ENCODE measurements around the gene DNAJC5.
"Not testable (repeated sequence)": the region's sequence is repeated elsewhere in the genome, so short reads cannot be mapped to it uniquely, and the experiment has no call there.

The DNAJC5 gene

DNA sequence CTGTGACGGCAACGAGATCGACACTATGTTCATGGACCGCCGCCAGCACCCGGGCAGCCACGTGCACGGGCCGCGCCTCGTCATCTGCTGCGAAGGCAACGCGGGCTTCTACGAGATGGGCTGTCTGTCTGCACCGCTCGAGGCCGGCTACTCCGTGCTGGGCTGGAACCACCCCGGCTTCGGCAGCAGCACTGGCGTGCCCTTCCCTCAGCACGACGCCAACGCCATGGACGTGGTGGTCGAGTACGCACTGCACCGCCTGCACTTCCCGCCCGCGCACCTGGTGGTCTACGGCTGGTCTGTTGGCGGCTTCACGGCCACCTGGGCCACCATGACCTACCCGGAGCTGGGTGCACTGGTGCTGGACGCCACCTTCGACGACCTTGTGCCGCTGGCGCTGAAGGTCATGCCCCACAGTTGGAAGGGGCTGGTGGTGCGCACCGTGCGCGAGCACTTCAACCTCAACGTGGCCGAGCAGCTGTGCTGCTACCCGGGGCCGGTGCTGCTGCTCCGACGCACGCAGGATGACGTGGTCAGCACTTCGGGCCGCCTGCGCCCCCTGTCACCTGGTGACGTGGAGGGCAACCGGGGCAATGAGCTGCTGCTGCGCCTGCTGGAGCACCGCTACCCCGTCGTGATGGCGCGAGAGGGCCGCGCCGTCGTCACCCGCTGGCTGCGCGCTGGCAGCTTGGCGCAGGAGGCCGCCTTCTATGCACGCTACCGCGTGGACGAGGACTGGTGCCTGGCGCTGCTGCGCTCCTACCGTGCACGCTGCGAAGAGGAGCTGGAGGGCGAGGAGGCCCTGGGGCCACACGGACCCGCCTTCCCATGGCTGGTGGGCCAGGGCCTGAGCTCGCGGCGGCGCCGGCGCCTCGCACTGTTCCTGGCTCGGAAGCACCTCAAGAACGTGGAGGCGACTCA lies 32.7 kb upstream of the DNAJC5 start:
- DNase-seq, result no peak

DNA sequence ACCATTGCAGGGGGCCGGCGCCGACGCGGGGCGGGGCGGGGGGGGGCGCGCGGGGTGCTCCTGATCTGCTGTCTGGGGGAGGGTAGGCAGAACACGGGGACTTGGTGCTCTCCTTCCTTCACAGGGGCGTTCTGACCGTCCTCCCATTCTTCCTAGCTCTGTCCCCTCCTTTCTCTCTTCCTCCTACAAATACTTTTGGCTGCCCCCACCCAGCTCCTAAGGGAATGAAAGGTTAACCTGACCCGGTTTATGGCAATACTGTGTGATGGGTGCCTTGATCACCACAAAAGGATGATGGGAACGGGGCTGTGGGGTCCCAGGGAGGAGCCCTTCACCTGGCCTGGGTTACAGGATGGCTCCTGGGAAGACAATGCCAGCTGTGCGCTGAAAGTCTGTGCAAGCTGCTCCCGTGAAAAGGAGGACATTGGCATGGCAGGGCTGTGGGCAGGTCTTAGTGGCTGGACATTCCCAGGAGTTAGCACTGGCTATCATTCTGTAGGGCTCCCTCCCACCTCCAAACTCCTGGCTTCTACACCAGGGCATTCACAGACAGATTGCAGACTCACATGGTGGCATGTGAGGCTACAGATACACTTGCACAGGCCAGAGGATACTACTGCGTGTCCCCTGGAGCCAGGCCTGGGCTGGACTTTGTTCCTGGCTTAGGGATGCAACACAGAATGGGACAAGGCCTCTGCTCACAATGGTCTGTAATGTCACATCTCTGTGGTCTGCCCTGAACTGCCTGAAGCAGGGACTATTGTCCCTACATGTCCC lies 31.7 kb upstream of the DNAJC5 start:
- DNase-seq, result no peak

DNA sequence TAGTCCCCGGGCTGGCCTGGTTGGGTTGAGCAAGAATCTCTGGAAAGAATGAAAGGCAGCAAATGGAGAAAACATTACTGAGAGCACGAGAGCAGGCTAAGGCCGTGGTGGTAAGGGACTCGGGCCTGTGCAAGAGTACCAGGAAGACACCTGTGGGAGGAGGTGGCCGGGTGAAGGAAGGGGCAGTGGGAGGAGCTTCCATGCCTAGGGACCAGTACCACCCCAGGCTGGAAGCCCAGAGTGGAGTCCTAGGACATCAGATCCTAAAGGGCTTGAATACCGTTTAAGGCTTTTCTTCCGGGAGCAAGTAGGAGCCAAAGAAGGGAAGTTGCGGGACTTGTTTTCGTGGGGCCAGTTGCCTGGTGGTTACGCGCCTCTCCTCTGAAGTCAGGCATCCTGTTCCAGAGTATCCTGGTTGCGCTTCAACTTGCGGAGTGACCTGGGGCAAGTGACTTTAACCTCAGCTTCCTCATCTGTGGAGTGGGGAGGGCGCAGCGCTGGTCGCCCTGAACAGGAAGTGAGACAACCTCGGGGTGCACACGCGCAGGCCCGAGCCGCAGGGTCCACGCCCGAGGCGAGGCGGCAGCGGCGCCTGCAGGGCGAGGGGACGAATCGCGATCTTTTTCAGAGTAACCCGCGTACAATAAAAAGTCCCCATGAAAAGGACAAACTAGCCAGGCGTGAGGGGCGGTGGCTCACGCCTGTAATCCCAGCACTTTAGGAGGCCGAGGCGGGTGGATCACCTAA lies 31.0 kb upstream of the DNAJC5 start:
- DNase-seq, result peak; percentile 75

DNA sequence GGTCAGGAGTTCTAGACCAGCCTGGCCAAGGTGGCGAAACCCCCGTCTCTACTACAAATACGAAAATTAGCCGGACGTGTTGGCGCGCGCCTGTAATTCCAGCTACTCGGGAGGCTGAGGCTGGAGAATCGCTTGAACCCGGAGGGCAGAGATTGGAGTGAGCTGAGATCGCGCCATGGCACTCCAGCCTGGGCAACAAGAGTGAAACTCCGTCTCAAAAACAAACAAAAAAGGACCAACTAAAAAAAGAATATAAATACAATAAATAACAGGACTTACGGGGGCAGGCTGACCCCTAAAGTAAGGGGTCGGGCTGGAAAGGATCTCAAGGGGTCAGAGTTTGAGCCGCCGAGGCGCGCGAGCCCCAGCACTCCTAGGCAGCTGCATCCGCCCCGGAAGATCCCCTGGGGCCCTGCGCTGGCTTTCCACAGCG lies 30.4 kb upstream of the DNAJC5 start:
- no peak for DNase-seq

DNA sequence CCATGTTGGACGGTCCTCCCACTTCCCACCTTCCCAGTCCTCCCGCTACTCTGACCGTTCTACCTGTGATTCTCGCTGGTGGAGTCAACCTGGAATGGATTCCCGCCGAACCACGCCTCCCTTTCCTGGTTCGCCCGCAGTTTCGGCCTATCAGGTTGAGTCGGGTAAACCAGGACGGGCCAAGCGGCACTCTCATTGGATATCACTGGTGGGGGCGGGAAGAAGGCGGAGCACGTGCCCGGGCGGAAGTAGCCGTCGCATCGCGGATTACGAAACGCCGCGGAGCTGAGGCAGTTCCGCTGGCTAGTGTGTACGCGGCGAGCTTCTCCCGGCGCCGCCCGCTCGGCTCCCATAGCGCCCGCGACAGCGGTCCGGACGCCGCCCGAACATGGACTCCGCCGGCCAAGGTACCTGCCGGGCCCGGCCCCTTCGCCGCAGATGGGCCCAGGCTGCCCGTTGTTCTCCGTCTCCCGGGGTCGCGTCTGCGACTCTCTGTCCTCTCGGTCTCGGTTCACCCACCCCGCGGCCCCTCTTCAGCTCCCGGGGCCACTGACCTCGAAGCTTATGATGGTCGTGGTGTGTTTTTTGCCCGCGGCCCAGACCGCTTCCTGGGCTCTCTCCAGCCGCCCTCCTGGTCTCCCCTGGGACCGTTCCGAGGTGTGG lies 29.8 kb upstream of the DNAJC5 start, which contains the start of gene TPD52L2:
Gene TPD52L2, plus strand, starts transcription at position 293 of the 663 bp plus-strand sequence. Its CDS starts 96 bp downstream, at position 389.
- peak; percentile 99 for DNase-seq

DNA sequence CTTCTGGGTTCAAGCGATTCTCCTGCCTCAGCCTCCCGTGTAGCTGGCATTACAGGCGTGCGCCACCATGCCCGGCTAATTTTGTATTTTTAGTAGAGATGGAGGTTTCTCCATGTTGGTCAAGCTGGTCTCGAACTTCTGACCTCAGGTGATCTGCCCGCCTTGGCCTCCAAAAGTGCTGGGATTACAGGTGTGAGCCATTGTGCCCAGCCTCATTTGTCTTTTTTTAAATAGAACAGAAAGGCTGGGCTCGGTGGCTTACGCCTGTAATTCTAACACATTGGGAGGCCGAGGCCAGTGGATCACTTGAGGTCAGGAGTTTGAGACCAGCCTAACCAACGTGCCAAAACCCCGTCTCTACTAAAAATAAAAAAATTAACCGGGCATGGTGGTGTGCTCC lies 27.9 kb upstream of the DNAJC5 start:
- DNase-seq, result not testable (repeated sequence)

DNA sequence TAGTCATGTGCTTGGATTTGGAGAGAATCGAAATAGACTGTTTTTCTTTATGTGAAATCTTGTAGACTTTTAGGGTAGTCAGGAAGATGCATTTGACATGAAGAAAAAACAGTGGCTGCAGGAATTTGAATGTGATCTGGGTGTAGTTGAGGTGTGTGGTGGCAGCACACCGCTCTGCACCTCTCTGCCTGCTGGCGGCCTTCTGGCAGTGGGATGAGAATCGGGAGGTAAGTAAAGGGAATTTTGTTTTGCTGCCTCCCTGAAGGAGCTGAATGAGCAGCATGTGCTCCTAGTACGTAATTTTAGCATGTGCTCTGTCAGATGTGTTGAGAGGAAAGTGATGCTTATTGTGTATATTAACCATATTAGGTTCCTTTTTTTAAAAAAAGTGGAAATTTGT lies 26.7 kb upstream of the DNAJC5 start:
- no peak for DNase-seq

GRCh38 chr20:63873477-63873971 lies 21.4 kb upstream of the DNAJC5 start:
- DNase-seq, result no peak

- not testable (repeated sequence) for DNase-seq
These were observed 20.7 kb upstream of the DNAJC5 start for GRCh38 chr20:63874241-63874640.

GRCh38 chr20:63876489-63877036 lies 18.4 kb upstream of the DNAJC5 start:
- no peak for DNase-seq

- no peak for DNase-seq
These were observed 17.0 kb upstream of the DNAJC5 start for GRCh38 chr20:63877755-63878470.

DNA sequence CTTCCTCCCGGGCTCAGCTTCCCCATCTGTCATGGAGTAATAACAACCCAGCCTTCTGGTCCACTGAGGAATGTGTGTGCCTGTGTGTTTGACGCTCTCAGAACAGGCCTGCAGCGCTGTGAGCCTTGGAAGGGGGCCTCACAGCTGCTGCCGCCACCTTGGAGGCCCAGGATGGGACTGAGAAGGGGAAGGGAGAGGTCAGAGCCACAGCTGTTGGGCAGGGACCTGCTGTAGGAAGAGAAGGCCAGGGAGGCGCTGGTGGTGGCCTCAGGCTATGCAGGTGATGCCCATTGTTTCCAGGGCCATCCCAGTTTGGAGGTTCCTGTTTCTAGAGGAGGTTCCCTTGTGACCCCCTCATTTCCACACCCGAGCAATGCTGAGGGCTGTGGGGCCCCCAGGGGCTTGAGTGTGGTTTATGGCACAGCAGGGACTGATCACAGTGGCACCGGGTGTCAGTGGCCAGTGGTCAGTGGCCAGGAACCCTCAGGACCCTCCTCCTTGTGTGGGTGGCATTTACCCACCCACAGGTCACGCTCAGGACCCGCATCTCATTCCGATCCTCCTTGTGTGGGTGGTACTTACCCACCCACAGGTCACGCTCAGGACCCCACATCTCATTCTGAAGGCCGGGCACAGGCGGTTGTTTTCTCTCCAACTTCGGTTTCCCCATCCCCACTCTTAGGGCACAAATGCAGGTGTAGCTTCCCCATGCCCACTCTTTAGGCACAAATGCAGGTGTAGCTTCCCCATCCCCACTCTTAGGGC lies 15.8 kb upstream of the DNAJC5 start:
- DNase-seq, result no peak

- DNase-seq, result not testable (repeated sequence)
These were observed 14.0 kb upstream of the DNAJC5 start for GRCh38 chr20:63880901-63881300.

GRCh38 chr20:63881451-63882226 lies 13.3 kb upstream of the DNAJC5 start:
- no peak for DNase-seq

GRCh38 chr20:63882257-63883200 lies 12.4 kb upstream of the DNAJC5 start:
- DNase-seq, result no peak

- DNase-seq, result no peak
These were observed 11.7 kb upstream of the DNAJC5 start for GRCh38 chr20:63883201-63883593.

GRCh38 chr20:63884506-63885263 lies 10.2 kb upstream of the DNAJC5 start:
- no peak for DNase-seq
